Caki2 (cell line): ENCODE data around the gene RBMS2. TPM values are rescaled to one million over a fixed set of nuclear protein-coding genes. Genes with fewer than 3 reads are reported as not detected.
"Not testable (repeated sequence)": the region's sequence is repeated elsewhere in the genome, so short reads cannot be mapped to it uniquely, and the experiment has no call there.

Experiments
- DNase-seq: peaks from one replicate; pipeline ENCODE4 v3.0.0-alpha.2; 2015; ENCODE audit warnings: low read depth
- in situ Hi-C: cut with HindIII; loops from 2 replicates; pipeline ENCODE4 v1.10.0; 2016; ENCODE audit warnings: low sequenced_read_pairs, low pct_unique_long_range_greater_than_20kb, mixed read lengths
- total RNA-seq: library from RNA; depleted of rRNA; stranded (reverse); fragments of >200 nt; shearing (Covaris generic); gene quantifications from 2 replicates; pipeline ENCODE4 v1.2.3, GENCODE V29; 2014; ENCODE audit warnings: low replicate concordance

RBMS2 gene
- total RNA-seq, 1 experiment from 2014 or later, result 16.6 TPM

DNA sequence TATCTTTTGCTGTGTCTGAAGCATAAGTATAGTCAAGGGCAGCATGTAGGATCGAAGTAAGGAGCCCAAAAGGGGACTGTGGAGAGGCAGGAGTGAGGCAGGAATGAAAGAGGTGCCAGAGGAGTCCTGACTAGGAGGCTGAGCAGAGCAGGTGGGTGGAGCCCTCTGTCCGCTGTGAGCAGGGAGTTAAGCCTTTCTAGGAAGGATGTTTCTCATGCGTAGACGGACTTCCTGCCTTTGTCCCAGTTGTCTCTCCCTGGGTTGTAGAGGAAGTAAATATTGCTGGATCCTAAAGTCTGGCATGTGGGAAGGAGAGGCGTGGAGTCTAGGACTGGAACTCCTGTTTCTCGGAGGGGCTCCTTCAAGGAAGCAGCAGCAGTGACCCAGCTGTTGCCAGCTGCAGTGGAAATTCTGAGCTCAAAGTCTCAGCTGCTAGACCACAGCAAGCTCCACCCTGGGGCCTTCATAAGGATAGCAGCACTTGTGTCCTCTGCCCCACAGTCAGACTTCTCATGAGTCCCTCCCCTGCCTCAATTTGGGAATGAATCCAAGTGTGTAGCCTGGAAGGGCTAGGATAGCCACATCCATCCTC lies 44.0 kb downstream of the RBMS2 start:
- peak; percentile 58 for DNase-seq
- in situ Hi-C loops, result no loop called here

DNA sequence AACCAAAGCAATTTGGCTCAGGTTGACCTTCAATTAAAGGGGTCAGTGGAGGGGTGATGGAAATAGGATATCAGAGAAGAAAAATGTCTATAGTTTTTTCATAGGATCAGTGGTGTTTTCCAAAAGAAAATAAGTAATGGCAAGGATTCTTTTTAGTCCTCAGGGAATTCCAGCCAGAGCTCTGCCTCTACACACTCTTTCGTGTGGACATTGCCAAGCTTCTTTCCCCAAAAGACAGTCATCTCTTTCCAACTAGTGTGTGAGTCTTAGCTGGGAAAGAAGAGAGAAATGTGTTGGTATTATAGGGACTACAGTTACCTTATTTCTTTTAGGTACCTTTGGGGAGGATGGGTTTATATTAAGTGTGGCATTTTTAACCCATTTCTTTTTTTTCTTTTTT lies 46.5 kb downstream of the RBMS2 start:
- DNase-seq, result no peak
- in situ Hi-C loops, result no loop called here

DNA sequence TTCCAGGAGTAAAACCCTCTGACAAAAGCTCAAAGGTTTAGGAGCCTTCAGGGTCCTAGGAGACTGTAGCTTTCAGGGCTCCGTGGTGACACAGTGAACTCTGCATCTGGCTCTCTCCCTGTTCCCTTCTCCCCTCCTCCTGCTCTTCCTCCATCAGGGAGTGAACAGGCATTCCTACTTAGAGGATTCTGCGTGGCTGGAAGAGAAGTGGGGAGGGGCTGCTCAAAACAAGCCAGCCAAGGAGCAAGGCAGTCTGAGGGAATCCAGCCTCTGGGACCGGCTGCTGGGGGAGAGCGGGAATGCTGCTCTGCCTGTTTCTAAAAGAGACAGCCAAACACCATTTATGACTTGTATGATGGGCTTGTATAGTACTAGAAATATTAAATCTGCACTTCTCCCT lies 49.5 kb downstream of the RBMS2 start:
- in situ Hi-C loops, result loop anchor here (5.0 kb wide), 1 partner anchor 49 kb away; the partner anchor contains the start of gene RBMS2
- no peak for DNase-seq

GRCh38 chr12:56572288-56572687 lies 50.7 kb downstream of the RBMS2 start:
- in situ Hi-C loops, result loop anchor here (5.0 kb wide), 1 partner anchor 50 kb away; the partner anchor contains the start of gene RBMS2

DNA sequence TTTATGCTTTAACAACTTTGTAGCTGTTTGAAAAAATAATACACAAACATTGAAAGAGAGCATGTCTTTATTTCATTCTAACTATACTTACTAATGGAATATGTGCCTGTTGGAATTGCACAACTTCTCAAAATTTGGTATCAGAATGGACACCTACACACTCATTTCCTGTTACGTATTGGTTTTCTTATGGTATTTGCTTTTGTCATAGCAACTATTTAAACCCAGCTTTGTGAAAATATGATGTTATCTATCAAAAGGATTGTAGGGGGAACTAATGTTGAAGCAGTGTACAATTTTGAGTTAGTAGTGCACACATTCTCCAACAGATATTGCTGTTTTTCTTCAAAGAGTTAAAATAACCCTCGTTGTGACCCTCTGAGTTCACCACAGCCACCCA lies 52.6 kb downstream of the RBMS2 start:
- DNase-seq, result no peak
- in situ Hi-C loops, result loop anchor here (5.0 kb wide), 1 partner anchor 52 kb away; the partner anchor contains the start of gene RBMS2

More at GRCh38 chr12:56572288-56572687, 50.7 kb downstream of the RBMS2 start:
- DNase-seq, result no peak

DNA sequence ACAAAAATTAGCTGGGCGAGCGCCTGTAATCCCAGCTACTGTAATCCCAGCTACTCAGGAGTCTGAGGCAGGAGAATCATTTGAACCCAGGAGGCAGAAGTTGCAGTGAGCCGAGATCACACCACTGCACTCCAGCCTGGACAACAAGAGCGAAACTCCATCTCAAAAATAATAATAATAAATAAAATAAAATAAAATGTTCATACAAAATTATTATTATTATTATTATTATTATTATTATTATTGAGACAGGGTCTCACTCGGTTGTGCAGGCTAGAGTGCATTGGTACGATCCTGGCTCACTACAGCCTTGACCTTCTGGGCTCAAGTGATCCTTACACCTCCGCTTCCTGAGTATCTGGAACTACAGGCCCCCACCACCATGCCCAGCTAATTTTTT lies 55.6 kb downstream of the RBMS2 start:
- in situ Hi-C loops, DNase-seq: not testable (repeated sequence)

- in situ Hi-C loops, result no loop called here
- DNase-seq, result no peak
Observed at GRCh38 chr12:56578983-56579546, 57.4 kb downstream of the RBMS2 start.

DNA sequence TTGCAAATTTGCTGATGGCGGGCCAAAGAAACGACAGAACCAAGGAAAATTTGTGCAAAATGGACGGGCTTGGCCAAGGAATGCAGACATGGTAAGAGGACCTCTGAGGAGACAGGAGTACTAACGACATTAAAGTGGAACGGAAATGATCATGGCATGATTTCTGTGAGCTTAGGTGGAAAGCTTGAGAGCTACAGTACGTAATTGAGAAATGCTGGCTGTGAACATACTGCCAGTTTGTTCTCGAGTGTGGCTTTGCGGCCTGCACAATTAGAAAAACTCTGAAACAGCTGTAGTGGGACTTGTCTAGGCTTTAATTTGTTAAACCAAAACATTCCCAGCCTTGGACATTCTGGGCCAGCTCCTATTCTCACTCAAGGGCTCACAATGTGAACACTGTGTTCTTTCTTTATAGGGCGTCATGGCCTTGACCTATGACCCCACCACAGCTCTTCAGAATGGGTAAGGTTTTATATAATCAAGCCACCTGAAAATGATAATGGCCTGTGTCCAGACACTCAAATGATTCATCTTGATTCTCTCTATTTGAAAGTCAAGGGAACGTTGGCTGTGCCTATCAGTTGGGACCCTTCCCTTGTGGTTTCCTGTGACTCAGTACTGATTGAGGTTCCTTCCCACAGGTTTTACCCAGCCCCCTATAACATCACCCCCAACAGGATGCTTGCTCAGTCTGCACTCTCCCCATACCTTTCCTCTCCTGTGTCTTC lies 60.0 kb downstream of the RBMS2 start:
- no peak for DNase-seq
- in situ Hi-C loops, result no loop called here

DNA sequence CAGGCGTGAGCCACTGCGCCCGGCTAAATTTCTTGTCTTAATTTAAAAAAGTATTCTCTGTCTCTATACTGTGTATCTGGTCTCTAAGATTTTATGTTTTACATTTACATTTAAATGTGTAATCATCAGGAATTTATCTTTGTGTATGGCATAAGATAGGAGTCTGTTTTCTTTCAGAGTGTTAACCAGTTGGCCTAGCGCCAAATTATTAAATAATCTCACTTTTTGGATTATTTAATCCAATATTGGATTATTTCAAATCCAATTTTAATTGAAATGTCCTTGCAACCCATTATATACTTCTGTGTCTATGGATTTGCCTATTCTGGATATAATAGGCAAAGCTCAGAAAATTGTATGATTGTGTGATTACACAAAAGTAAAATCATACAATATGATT lies 63.5 kb downstream of the RBMS2 start:
- in situ Hi-C loops, result loop anchor here (5.0 kb wide), 1 partner anchor 37 kb away; no protein-coding TSS in a partner anchor
- no peak for DNase-seq

DNA sequence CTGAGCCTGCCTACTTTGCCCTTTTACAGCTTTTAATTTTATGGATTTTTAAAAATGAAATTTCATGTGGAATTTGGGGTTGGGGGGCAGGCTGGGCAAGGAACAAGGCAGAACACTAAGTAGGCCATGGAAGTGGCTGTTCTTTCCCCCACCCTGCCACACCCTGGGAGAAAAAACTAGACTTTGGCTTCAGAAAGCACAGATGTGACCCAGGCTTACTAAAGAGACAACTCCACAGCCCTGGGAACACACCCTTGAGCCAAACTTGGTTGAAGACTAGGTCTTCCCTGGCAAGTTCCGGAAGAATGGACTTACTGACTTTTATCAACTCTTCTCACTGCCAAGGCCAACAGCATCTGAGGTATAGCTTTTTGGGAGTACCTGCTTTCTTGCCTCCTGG lies 68.2 kb downstream of the RBMS2 start:
- in situ Hi-C loops, result loop anchor here (5.0 kb wide), 1 partner anchor 33 kb away; no protein-coding TSS in a partner anchor

DNA sequence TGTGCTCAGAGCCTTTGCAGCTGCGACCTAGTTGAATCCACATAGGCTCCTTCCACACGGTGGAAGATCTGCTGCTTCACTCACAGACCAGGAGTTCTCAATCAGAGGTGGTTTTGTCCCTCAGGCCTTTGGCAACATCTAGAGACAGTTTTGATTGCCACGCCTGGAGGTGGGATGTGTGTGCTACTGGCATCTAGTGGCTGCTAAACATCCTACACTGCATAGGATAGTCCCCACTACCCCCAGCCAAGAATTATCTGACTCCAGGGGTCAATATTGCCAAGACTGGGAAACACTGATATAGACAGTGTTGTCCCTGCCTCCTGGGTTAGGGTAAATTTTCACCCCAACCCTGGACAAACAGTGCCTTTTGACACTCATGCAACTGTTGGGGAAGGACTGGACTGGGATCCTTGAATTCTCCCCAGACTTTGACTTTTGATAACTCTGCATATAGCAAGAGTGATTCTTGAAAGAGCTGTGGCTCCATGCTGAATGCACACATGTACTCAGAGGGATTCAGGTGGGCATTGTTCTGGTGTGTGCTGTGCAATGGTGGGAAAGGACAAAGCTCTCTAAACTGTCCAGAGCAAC lies 68.7 kb downstream of the RBMS2 start:
- in situ Hi-C loops, result no loop called here
- DNase-seq, result no peak

More for the DNA sequence above, 68.2 kb downstream of the RBMS2 start:
- no peak for DNase-seq

DNA sequence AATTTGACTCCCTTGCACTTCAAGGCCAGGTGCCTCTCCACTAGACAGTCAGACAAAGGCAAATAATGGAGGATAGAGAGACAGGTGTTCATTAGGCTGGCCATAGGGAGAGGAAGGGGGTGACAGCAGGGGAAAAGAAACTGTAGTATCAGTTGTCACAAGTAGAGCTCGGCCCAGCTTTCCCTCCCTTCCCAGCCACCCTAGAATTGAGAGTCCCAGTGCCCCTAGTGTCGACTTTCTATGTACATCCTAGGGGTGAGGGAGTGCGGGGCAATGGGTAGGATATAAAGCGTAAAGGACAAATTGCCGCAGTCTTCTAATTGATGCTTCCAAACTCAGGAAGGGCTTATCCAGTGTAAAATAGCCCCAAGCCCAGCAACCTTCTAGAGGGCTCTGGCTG lies 69.5 kb downstream of the RBMS2 start:
- in situ Hi-C loops, result no loop called here

GRCh38 chr12:56591961-56592360 lies 70.3 kb downstream of the RBMS2 start:
- in situ Hi-C loops, result no loop called here
- DNase-seq, result no peak

More for the DNA sequence above, 69.5 kb downstream of the RBMS2 start:
- DNase-seq, result no peak

DNA sequence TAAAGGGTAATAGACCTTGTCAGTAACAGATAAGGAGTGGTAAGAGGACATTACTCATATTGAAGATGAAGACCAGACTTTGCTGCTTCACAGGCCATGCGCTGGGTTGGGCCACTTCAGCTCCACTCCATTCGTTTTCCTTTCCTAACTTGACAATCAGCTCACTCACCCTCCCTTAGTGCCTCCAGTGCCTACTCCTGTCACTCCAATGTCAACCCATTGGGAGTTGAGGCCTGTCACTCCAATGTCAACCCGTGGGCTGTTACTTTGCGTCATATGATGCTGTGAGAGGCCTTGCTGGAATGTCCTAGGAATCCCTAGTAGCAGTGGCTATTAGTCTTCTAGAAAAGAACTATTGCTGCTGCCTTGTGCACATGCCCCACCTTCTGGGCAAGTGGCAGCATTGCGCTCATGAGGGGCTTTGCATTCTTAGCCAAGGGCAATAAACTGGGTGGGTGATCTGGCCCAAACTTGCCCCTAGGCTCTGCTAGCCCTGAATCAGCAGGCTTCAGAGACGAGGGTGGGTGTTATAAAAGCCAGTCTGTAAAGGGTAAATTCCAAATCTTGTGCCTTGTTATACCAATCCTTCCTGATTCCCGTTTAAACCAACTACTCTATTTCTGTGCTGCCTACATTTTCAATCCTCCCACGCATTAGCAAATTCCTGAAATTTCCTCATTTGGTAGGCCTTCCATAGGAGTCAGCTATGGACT lies 72.4 kb downstream of the RBMS2 start:
- in situ Hi-C loops, result no loop called here
- DNase-seq, result peak; percentile 77

DNA sequence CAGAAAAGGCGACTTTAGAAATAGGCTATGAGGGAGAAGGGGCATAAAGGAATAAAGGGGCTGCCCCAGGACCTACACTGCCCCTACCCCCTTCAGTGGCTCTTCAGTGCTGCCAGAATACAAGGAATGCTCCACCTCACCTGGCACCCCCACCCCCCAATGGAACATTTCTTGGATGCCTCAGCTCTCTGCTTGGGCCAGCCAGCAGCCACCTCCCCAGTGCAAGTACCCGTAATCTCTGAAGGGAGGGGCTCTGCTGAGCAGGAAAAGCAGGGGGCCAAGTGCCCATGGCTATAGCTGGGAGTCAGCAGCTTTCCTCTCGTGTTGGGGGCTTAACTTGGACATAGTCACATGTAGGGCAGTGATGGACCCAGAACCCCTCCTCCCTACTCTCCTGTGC lies 75.2 kb downstream of the RBMS2 start:
- in situ Hi-C loops, result no loop called here
- no peak for DNase-seq

- in situ Hi-C loops, result no loop called here
- DNase-seq, result no peak
Observed at GRCh38 chr12:56599041-56599440, 77.4 kb downstream of the RBMS2 start.

- no peak for DNase-seq
- in situ Hi-C loops, result no loop called here
Observed at GRCh38 chr12:56599797-56600196, 78.2 kb downstream of the RBMS2 start.

DNA sequence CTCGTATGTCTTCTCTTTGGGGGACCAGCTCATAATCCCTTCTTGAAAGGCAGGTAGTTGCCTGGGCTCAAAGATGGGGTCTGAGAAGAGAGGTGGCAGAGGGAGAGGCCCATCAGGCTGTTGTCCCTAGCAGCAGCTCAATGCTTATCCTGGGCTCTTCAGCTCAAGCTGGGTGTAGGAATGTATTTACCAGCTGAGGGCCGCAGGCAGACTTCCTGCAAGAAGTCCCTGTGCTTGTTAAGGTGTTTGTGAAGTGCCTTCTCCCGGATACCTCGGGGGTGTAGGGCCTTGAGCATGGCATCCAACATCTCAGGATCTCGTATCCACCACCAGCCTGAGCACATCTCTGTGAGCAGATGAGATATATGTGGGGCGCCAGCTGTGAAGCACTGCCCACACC lies 79.1 kb downstream of the RBMS2 start:
- no peak for DNase-seq
- in situ Hi-C loops, result no loop called here
